ENCODE results near the gene PKD1. TPM values are rescaled to one million over a fixed set of nuclear protein-coding genes. Genes with fewer than 3 reads are reported as not detected.

The PKD1 gene
- total and polyA plus RNA-seq, 2 of the 13 experiments (the other 11 are each of a cell fraction or from before 2014, with no cell fraction given): 22.1 to 23.0 TPM

DNA sequence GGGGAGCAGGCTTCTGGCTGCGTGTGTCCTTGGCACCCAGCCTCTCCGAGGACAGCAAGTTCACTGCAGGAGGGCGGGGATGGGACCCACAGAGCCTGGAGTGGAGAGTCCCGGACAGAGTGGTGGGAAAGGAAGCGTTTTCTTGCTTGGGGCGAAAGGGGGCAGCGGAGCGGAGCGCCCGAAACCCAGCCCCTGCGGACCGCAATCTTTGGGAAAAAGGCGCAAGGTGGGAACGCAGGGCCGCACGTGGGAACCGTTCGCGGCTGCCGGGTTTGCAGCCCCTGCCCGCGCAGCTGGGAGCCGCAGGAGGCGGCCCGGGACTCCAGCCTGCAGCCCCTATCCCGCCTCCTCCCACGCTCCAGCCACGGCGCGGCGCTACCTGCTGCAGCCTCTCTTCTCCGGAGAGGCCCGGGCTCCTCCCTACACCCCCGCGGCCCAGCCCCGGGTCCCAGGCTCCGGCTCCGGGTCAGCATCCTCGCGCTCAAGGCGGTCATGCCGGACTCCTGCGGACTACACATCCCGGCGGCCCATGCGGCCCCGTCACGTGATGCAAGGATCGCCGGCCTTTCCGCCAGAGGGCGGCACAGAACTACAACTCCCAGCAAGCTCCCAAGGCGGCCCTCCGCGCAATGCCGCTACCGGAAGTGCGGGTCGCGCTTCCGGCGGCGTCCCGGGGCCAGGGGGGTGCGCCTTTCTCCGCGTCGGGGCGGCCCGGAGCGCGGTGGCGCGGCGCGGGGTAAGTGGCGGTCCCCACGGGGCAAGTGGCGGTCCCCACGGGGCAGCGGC, 88.2 kb downstream of the PKD1 start, which contains the start of the genes NTHL1 and TSC2 (continued):
- TF ChIP-seq KDM5B (CRISPR knock-in tag; IDR thresholded peaks at IDR 0.05; ENCODE audit: borderline replicate concordance) (peak; percentile 81; the same call in 1 of the 2 replicates), RFX5 (IDR thresholded peaks at IDR 0.05; ENCODE audit: low read depth, low read length) (0 out of 2 replicates have a peak, but pooled peaks have one; percentile 4), SRSF4 (IDR thresholded peaks at IDR 0.05; ENCODE audit: low read depth, low read length, poor library complexity, severe bottlenecking) (no peak), PCBP1 (IDR thresholded peaks at IDR 0.05; ENCODE audit: borderline replicate concordance, low read depth, low read length) (peak; percentile 21; the same call in 1 of the 2 replicates), FIP1L1 (IDR thresholded peaks at IDR 0.05; ENCODE audit: borderline replicate concordance, insufficient read depth, low read depth, low read length) (no peak), ZNF383 (CRISPR knock-in tag; IDR thresholded peaks at IDR 0.05; ENCODE audit: borderline replicate concordance) (peak; percentile 81; the same call in 1 of the 2 replicates), TAF15 (IDR thresholded peaks at IDR 0.05; ENCODE audit: low read depth, low read length, poor library complexity, severe bottlenecking) (no peak), CREB1 (IDR thresholded peaks at IDR 0.05) (peak; percentile 81), CREB1 (CRISPR knock-in tag; IDR thresholded peaks at IDR 0.05) (no peak), ZNF225 (CRISPR knock-in tag; IDR thresholded peaks at IDR 0.05) (peak; percentile 56; the same call in 1 of the 2 replicates), ZNF607 (CRISPR knock-in tag; IDR thresholded peaks at IDR 0.05; ENCODE audit: borderline replicate concordance) (peak; percentile 48; the same call in 1 of the 2 replicates), ZNF605 (CRISPR knock-in tag; IDR thresholded peaks at IDR 0.05) (peak; percentile 66; the same call in 1 of the 2 replicates), ELF1 (CRISPR knock-in tag; IDR thresholded peaks at IDR 0.05) (peak; percentile 93), MAFF (IDR thresholded peaks at IDR 0.05; ENCODE audit: low read depth, low read length) (no peak), MED13 (CRISPR knock-in tag; IDR thresholded peaks at IDR 0.05) (no peak), ZNF264 (CRISPR knock-in tag; IDR thresholded peaks at IDR 0.05) (peak; percentile 44; the same call in 1 of the 2 replicates), HHEX (CRISPR knock-in tag; IDR thresholded peaks at IDR 0.05) (no peak), KDM1A (CRISPR knock-in tag; IDR thresholded peaks at IDR 0.05) (no peak), HDAC2 (CRISPR knock-in tag; IDR thresholded peaks at IDR 0.05) (peak; percentile 58), TBL1XR1 (IDR thresholded peaks at IDR 0.05; ENCODE audit: borderline replicate concordance, low read length, partially characterized antibody) (peak; percentile 27)
- TF ChIP-seq, protein P1, sequence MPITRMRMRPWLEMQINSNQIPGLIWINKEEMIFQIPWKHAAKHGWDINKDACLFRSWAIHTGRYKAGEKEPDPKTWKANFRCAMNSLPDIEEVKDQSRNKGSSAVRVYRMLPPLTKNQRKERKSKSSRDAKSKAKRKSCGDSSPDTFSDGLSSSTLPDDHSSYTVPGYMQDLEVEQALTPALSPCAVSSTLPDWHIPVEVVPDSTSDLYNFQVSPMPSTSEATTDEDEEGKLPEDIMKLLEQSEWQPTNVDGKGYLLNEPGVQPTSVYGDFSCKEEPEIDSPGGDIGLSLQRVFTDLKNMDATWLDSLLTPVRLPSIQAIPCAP (CRISPR knock-in tag; IDR thresholded peaks at IDR 0.05; ENCODE audit: low read depth): no peak
- TF ChIP-seq, protein P2, sequence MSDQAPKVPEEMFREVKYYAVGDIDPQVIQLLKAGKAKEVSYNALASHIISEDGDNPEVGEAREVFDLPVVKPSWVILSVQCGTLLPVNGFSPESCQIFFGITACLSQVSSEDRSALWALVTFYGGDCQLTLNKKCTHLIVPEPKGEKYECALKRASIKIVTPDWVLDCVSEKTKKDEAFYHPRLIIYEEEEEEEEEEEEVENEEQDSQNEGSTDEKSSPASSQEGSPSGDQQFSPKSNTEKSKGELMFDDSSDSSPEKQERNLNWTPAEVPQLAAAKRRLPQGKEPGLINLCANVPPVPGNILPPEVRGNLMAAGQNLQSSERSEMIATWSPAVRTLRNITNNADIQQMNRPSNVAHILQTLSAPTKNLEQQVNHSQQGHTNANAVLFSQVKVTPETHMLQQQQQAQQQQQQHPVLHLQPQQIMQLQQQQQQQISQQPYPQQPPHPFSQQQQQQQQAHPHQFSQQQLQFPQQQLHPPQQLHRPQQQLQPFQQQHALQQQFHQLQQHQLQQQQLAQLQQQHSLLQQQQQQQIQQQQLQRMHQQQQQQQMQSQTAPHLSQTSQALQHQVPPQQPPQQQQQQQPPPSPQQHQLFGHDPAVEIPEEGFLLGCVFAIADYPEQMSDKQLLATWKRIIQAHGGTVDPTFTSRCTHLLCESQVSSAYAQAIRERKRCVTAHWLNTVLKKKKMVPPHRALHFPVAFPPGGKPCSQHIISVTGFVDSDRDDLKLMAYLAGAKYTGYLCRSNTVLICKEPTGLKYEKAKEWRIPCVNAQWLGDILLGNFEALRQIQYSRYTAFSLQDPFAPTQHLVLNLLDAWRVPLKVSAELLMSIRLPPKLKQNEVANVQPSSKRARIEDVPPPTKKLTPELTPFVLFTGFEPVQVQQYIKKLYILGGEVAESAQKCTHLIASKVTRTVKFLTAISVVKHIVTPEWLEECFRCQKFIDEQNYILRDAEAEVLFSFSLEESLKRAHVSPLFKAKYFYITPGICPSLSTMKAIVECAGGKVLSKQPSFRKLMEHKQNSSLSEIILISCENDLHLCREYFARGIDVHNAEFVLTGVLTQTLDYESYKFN (CRISPR knock-in tag; conservative IDR thresholded peaks at IDR 0.05): peak; percentile 64
- TF ChIP-seq, protein P3, sequence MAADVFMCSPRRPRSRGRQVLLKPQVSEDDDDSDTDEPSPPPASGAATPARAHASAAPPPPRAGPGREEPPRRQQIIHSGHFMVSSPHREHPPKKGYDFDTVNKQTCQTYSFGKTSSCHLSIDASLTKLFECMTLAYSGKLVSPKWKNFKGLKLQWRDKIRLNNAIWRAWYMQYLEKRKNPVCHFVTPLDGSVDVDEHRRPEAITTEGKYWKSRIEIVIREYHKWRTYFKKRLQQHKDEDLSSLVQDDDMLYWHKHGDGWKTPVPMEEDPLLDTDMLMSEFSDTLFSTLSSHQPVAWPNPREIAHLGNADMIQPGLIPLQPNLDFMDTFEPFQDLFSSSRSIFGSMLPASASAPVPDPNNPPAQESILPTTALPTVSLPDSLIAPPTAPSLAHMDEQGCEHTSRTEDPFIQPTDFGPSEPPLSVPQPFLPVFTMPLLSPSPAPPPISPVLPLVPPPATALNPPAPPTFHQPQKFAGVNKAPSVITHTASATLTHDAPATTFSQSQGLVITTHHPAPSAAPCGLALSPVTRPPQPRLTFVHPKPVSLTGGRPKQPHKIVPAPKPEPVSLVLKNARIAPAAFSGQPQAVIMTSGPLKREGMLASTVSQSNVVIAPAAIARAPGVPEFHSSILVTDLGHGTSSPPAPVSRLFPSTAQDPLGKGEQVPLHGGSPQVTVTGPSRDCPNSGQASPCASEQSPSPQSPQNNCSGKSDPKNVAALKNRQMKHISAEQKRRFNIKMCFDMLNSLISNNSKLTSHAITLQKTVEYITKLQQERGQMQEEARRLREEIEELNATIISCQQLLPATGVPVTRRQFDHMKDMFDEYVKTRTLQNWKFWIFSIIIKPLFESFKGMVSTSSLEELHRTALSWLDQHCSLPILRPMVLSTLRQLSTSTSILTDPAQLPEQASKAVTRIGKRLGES (CRISPR knock-in tag; IDR thresholded peaks at IDR 0.05; ENCODE audit: borderline replicate concordance): no peak
